IMR-90 (cell line): Measurements from ENCODE around the gene PNCK. TPM values are rescaled to one million over a fixed set of nuclear protein-coding genes. Genes with fewer than 3 reads are reported as not detected.

Experiments used
- ATAC-seq: fragments of 200-7000 bp; cut with Tn5 transposase; 2 replicates; pipeline ENCODE4 v1.9.1; 2020; ENCODE audit warnings: low read depth, mild to moderate bottlenecking, moderate library complexity
- BruUV-seq: library from RNA; stranded (reverse); fragments of 400-500 nt; replicated peaks from 2 replicates; lab custom pipeline; 2021; lab: Mats Ljungman, UMichigan
- CTCF ChIA-PET: fragments of 300-600 bp; formaldehyde crosslinking; extraction: SDS; loops from one replicate; lab custom pipeline; 2021; ENCODE audit warnings: antibody characterized with exemption; lab: Yijun Ruan, JAX
- POLR2A ChIA-PET: fragments of 300-600 bp; sonication (Branson Sonifier 250); formaldehyde crosslinking; loops from one replicate; lab custom pipeline; 2022; ENCODE audit warnings: antibody characterized with exemption; ENCODE audit not compliant: unreplicated experiment; lab: Charles Lee
- DNase-seq: peaks from one replicate; pipeline ENCODE4 v3.0.0; 2013
- H2AFZ ChIP-seq: replicated peaks from 2 replicates; pipeline ENCODE3; 2013; ENCODE audit warnings: low read length, mild to moderate bottlenecking; ENCODE audit not compliant: poor library complexity
- H2AK5ac ChIP-seq: 2 replicates; pipeline ENCODE4 v1.6.1; 2013; ENCODE audit warnings: low read depth, low read length, inconsistent platforms
- H2AK9ac ChIP-seq: replicated peaks from 2 replicates; pipeline ENCODE3; 2013; ENCODE audit warnings: mild to moderate bottlenecking, low read depth, low read length, moderate library complexity; ENCODE audit not compliant: poor library complexity
- H2BK120ac ChIP-seq: 2 replicates; pipeline ENCODE4 v1.6.1; 2013; ENCODE audit warnings: low read depth, low read length, inconsistent platforms
- H2BK15ac ChIP-seq: 3 replicates; pipeline ENCODE4 v1.6.1; 2013; ENCODE audit warnings: low read depth, low read length, inconsistent platforms
- H2BK20ac ChIP-seq: 2 replicates; pipeline ENCODE4 v1.6.1; 2013; ENCODE audit warnings: low read depth, mild to moderate bottlenecking, inconsistent platforms, low read length, moderate library complexity
- H2BK5ac ChIP-seq: 2 replicates; pipeline ENCODE4 v1.6.1; 2013; ENCODE audit warnings: mild to moderate bottlenecking, low read depth, low read length, inconsistent platforms; ENCODE audit not compliant: poor library complexity, severe bottlenecking
- H3K14ac ChIP-seq: replicated peaks from 2 replicates; pipeline ENCODE4 v1.6.1; 2013; ENCODE audit warnings: low read depth, low read length, inconsistent platforms
- H3K18ac ChIP-seq: 2 replicates; pipeline ENCODE4 v1.6.1; 2013; ENCODE audit warnings: low read depth, low read length, control low read depth
- H3K23ac ChIP-seq: 2 replicates; pipeline ENCODE4 v1.6.1; 2013; ENCODE audit warnings: low read depth, low read length, inconsistent platforms
- H3K27ac ChIP-seq: 2 replicates; pipeline ENCODE4 v1.5.1; 2013; ENCODE audit warnings: mild to moderate bottlenecking, control low read depth, low read length; ENCODE audit not compliant: insufficient read depth
- H3K27me3 ChIP-seq: 2 replicates; pipeline ENCODE4 v1.6.1; 2013; ENCODE audit warnings: low read length; ENCODE audit not compliant: control insufficient read depth, insufficient read depth
- H3K36me3 ChIP-seq: 2 replicates; pipeline ENCODE4 v1.6.1; 2013; ENCODE audit warnings: low read length, mixed read lengths; ENCODE audit not compliant: control insufficient read depth, insufficient read depth
- H3K4ac ChIP-seq: 2 replicates; pipeline ENCODE4 v1.6.1; 2013; ENCODE audit warnings: low read depth, low read length, inconsistent platforms
- H3K4me1 ChIP-seq: 2 replicates; pipeline ENCODE4 v1.6.1; 2013; ENCODE audit warnings: low read length, mixed read lengths; ENCODE audit not compliant: control insufficient read depth, insufficient read depth
- H3K4me2 ChIP-seq: 2 replicates; pipeline ENCODE4 v1.6.1; 2013; ENCODE audit warnings: low read depth, mild to moderate bottlenecking, control low read depth, low read length, moderate library complexity
- H3K4me3 ChIP-seq: 2 replicates; pipeline ENCODE4 v1.5.1; 2013; ENCODE audit warnings: low read depth, mild to moderate bottlenecking, control low read depth, low read length, moderate library complexity; ENCODE audit not compliant: insufficient read depth
- H3K56ac ChIP-seq: 2 replicates; pipeline ENCODE4 v1.6.1; 2013; ENCODE audit warnings: low read length, inconsistent platforms; ENCODE audit not compliant: insufficient read depth; ENCODE audit errors: extremely low read depth
- H3K79me1 ChIP-seq, 2 experiments: 2 replicates each; pipeline ENCODE4 v1.6.1; 2013; ENCODE audit warnings: low read length in 2 of 2, inconsistent platforms in 1 of 2, low read depth in 1 of 2
- H3K9ac ChIP-seq: 2 replicates; pipeline ENCODE4 v1.6.1; 2013; ENCODE audit warnings: low read depth, low read length, control low read depth
- H3K9me1 ChIP-seq: 2 replicates; pipeline ENCODE4 v1.6.1; 2013; ENCODE audit warnings: low read length, inconsistent platforms; ENCODE audit not compliant: insufficient read depth
- H3K9me3 ChIP-seq: 2 replicates; pipeline ENCODE4 v1.6.1; 2013; ENCODE audit warnings: low read length; ENCODE audit not compliant: control insufficient read depth, insufficient read depth
- H4K20me1 ChIP-seq: 2 replicates; pipeline ENCODE4 v1.6.1; 2013; ENCODE audit warnings: low read length, inconsistent platforms; ENCODE audit not compliant: insufficient read depth
- H4K5ac ChIP-seq: 2 replicates; pipeline ENCODE4 v1.6.1; 2013; ENCODE audit warnings: mild to moderate bottlenecking, low read depth, low read length, control low read depth
- H4K8ac ChIP-seq, 2 experiments: 2 replicates each; pipeline ENCODE4 v1.6.1; 2013; ENCODE audit warnings: low read depth in 2 of 2, low read length in 2 of 2, control low read depth in 1 of 2, inconsistent platforms in 1 of 2
- H4K91ac ChIP-seq: 2 replicates; pipeline ENCODE4 v1.6.1; 2013; ENCODE audit warnings: low read depth, low read length, inconsistent platforms; ENCODE audit not compliant: insufficient read depth
- BHLHE40 ChIP-seq: fragments of 150-350 bp; IDR thresholded peaks from 2 replicates; pipeline ENCODE4 v1.6.1; 2016; ENCODE audit warnings: mild to moderate bottlenecking, low read depth, low read length
- CTCF ChIP-seq: conservative IDR thresholded peaks from 2 replicates; pipeline ENCODE4 v1.5.1; 2012; ENCODE audit warnings: mild to moderate bottlenecking, low read depth, low read length, improper control_type of control experiment
- ELK1 ChIP-seq: fragments of 150-350 bp; IDR thresholded peaks from 2 replicates; pipeline ENCODE4 v1.6.1; 2016; ENCODE audit warnings: low read depth, mild to moderate bottlenecking, low read length, moderate library complexity, borderline replicate concordance
- MXI1 ChIP-seq: IDR thresholded peaks from 2 replicates; pipeline ENCODE4 v1.6.1; 2012; ENCODE audit warnings: low read depth, mild to moderate bottlenecking, low read length, moderate library complexity, borderline replicate concordance
- RAD21 ChIP-seq: IDR thresholded peaks from 2 replicates; pipeline ENCODE4 v1.6.1; 2012; ENCODE audit warnings: low read length, improper control_type of control experiment
- SMC3 ChIP-seq: fragments of 150-350 bp; IDR thresholded peaks from 2 replicates; pipeline ENCODE4 v1.6.1; 2016; ENCODE audit warnings: low read depth, mild to moderate bottlenecking, antibody characterized with exemption, low read length, moderate library complexity
- USF2 ChIP-seq: fragments of 150-350 bp; IDR thresholded peaks from 2 replicates; pipeline ENCODE4 v1.6.1; 2017; ENCODE audit warnings: mild to moderate bottlenecking, antibody characterized with exemption, low read length, low read depth
- WGBS, 2 experiments: methylation state at CpG; one replicate each; pipeline versions ENCODE4 v1.1.5 to v1.1.7; 2013; ENCODE audit warnings: missing lambda C conversion rate in 2 of 2; ENCODE audit not compliant: insufficient read length in 1 of 2; ENCODE audit errors: extremely low coverage in 2 of 2; 5-methylcytosine and 5-hydroxymethylcytosine counted together
- dilution Hi-C: fragments of 300-500 bp; cut with HindIII; formaldehyde crosslinking; loops from one replicate; pipeline ENCODE4 v1.14.3; 2018; ENCODE audit warnings: low sequenced_read_pairs; ENCODE audit not compliant: unreplicated experiment
- in situ Hi-C: fragments of 300-500 bp; cut with MboI; formaldehyde crosslinking; loops from 3 replicates; pipeline ENCODE4 v1.14.3; 2019; ENCODE audit warnings: low sequenced_read_pairs, inconsistent platforms, mixed read lengths
- intact Hi-C: fragments of 100-400 bp; cut with micrococcal nuclease; formaldehyde crosslinking; loops from 2 replicates; pipeline ENCODE4 v1.10.0; 2022
- polyA plus RNA-seq, 3 experiments: library from polyadenylated mRNA; depleted of rRNA; stranded (reverse); fragments of >200 nt; gene quantifications; 2 replicates each; pipeline ENCODE4 v1.2.3, GENCODE V29; 2012; ENCODE audit warnings: low replicate concordance in 1 of 3
- total RNA-seq: library from RNA; depleted of rRNA; stranded (reverse); fragments of >200 nt; gene quantifications from 2 replicates; pipeline ENCODE4 v1.2.3, GENCODE V29; 2012

The PNCK gene
- total and polyA plus RNA-seq, 2 of the 4 experiments (the other 2 are of a cell fraction) = 0.18 to 0.22 TPM

DNA sequence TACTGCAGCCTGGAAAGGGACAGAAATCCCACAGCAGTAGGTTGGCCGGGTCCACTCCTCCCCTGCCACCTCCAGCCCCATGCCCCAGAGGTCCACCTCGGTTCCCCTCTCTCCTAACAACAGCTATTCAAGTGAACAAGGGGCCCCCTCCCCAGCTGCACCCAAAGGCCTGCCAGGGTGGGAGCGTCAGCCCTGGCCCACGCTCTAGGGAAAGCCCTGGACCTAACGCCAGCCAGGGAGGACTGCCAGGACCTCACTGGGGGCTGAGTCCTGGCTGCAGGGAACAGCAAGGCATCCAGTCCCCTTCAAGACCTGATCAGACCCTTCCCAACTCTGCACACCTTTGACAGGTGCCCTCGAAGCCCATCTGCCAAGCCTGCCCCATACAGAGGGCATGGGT is 27.4 kb upstream of the PNCK start:
- intact Hi-C loops = no loop called here

More for the DNA sequence above, 27.4 kb upstream of the PNCK start:
- no peak for DNase-seq
- Histone ChIP-seq H3K14ac (no peak overlapping the region), H4K8ac (no peak overlapping the region), H2BK20ac (no peak overlapping the region), H3K36me3 (peaks cover 17% of the 10 kb centered on the region), H3K27me3 (no peaks in the 10 kb centered on the region), H3K79me1 (no peaks in the 10 kb centered on the region), H3K56ac (no peak overlapping the region), H4K20me1 (no peaks in the 10 kb centered on the region), H3K4me2 (no peak overlapping the region), H2BK5ac (no peak overlapping the region), H4K5ac (no peak overlapping the region), H2AFZ (no peak overlapping the region), H3K27ac (no peak overlapping the region), H2AK5ac (no peak overlapping the region), H3K4me1 (peaks cover 2% of the 10 kb centered on the region; the same call in 1 of the 2 replicates), H3K4me3 (no peak overlapping the region), H4K91ac (no peak overlapping the region), H3K9me1 (no peaks in the 10 kb centered on the region), H3K9ac (no peak overlapping the region), H2BK120ac (no peak overlapping the region), H2AK9ac (no peak overlapping the region), H3K4ac (no peak overlapping the region), H2BK15ac (no peak overlapping the region), H3K9me3 (no peaks in the 10 kb centered on the region), H3K18ac (no peak overlapping the region), H3K23ac (no peak overlapping the region)
- no peak for ATAC-seq
- WGBS, 2 experiments = 35% methylated on average over 2 of the region's 6 CpGs; no CpG with 5 or more reads in 1 of the 2 experiments
- BruUV-seq = no TSS peak
- no peak for TF ChIP-seq USF2
- no peak for TF ChIP-seq BHLHE40
- no peak for TF ChIP-seq ELK1
- TF ChIP-seq SMC3 = no peak
- TF ChIP-seq CTCF = no peak
- TF ChIP-seq RAD21 = no peak
- TF ChIP-seq MXI1 = no peak
- dilution Hi-C loops = no loop called here
- in situ Hi-C loops = no loop called here
- CTCF ChIA-PET = interaction anchor here (1.4 kb wide), 1 partner anchor 8 kb away, joined by 3 read pairs; no protein-coding TSS in a partner anchor
- POLR2A ChIA-PET = no interaction called here
